AG04449 (cell line): ENCODE data around the gene RPS10.

Experiments used
- CTCF ChIA-PET: fragments of 350-600 bp; formaldehyde crosslinking; extraction: SDS; loops from one replicate; lab custom pipeline; 2021; ENCODE audit warnings: antibody characterized with exemption; lab: Yijun Ruan, JAX
- POLR2A ChIA-PET: fragments of 400-600, 350-600 bp; formaldehyde crosslinking; extraction: SDS; loops from one replicate; lab custom pipeline; 2020; ENCODE audit warnings: antibody characterized with exemption, inconsistent platforms; lab: Yijun Ruan, JAX
- DNase-seq: peaks from one replicate; pipeline ENCODE4 v3.0.0-alpha.2; 2010; ENCODE audit warnings: low read depth, low spot score
- H3K4me3 ChIP-seq: 2 replicates; pipeline ENCODE4 v1.5.1; 2011; ENCODE audit warnings: low read depth, mild to moderate bottlenecking, control low read depth, low read length
- TF ChIP-seq, protein P1 (sequence below): IDR thresholded peaks from one replicate; pipeline ENCODE4 v1.5.1; 2011; ENCODE audit warnings: mild to moderate bottlenecking, moderate library complexity, low read length, control low read depth, inconsistent platforms; ENCODE audit not compliant: insufficient read depth; ENCODE audit errors: missing control alignments

RPS10 gene

DNA sequence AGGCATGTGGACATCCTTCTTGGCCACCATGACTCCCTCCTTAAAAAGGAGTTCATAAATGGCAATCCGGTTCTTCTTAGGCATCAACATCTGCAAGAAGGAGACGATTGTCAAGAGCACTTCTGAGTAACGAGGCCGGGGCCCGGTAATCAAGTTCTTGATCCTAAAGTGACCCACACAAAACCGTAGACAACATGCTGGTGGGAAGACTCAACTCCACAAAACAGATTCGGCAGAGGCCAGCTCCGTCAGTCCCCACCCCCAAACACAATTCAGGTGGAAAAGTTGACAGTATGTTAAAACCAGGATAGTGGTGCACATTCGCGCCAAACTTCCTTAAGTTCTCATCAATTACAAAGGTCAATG, 754 bp downstream of the RPS10 start:
- TF ChIP-seq, protein P1, sequence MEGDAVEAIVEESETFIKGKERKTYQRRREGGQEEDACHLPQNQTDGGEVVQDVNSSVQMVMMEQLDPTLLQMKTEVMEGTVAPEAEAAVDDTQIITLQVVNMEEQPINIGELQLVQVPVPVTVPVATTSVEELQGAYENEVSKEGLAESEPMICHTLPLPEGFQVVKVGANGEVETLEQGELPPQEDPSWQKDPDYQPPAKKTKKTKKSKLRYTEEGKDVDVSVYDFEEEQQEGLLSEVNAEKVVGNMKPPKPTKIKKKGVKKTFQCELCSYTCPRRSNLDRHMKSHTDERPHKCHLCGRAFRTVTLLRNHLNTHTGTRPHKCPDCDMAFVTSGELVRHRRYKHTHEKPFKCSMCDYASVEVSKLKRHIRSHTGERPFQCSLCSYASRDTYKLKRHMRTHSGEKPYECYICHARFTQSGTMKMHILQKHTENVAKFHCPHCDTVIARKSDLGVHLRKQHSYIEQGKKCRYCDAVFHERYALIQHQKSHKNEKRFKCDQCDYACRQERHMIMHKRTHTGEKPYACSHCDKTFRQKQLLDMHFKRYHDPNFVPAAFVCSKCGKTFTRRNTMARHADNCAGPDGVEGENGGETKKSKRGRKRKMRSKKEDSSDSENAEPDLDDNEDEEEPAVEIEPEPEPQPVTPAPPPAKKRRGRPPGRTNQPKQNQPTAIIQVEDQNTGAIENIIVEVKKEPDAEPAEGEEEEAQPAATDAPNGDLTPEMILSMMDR: no peak
- DNase-seq: no peak
- POLR2A ChIA-PET: interaction anchor here (0.7 to 3.5 kb wide), 6 partner anchors 33 to 201 kb away, joined by 3 to 19 read pairs (median 4); partner anchors contain the start of genes HMGA1, NUDT3 and SMIM29
- CTCF ChIA-PET: interaction anchor here (0.8 to 2.3 kb wide), 3 partner anchors 10 to 184 kb away, joined by 4 to 19 read pairs (median 5); no protein-coding TSS in a partner anchor
- peak overlapping the region; percentile 93 for H3K4me3 ChIP-seq

DNA sequence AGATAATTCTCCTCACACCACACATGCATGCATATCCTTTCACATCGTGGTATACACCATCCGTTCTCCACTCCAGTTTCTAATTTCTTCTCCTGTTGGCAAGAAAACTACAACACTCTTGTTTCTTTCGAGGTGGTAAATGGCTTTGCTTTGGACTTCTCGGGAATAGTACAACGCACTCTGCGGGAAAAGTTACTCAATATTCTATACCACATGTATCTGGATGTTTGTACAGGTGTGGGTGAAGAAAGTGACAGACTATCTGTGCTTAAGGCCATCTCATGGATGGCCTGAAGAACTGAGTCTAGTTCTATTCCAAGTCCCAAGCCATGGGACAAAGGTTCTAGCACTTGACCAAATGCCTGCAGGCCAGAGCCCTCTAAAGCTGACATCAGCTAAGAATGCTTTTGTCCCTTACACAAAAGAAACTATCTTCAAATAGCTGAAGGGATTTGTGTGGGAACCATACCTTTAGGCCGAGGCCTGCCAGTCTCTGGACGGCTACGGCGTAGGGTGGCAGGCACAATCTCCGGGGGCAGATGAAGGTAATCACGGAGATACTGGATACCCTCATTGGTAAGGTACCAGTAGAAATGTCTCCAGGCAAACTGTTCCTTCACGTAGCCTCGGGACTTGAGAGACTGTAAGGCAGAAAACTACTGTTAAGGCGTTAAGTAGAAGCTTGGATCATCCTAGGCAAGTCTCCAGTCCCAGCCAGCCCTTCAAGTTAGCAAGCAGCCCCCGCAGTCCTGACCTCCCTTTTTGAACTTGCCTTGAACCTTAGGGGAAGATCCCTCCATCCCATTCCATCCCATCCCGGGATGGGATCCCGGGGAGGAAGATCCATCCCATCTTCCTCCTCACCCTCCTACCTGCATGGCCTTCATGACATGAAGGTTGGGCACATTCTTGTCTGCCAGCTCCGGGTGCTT, 1.4 kb downstream of the RPS10 start:
- TF ChIP-seq, protein P1: no peak
- CTCF ChIA-PET: interaction anchor here (0.8 to 2.3 kb wide), 5 partner anchors 9 to 228 kb away, joined by 3 to 19 read pairs (median 5); partner anchors contain the start of gene NUDT3
- H3K4me3 ChIP-seq: peak overlapping the region; percentile 93
- POLR2A ChIA-PET: interaction anchor here (0.6 to 3.5 kb wide), 6 partner anchors 51 to 201 kb away, joined by 3 to 19 read pairs (median 4); partner anchors contain the start of genes HMGA1 and SMIM29
- DNase-seq: no peak

DNA sequence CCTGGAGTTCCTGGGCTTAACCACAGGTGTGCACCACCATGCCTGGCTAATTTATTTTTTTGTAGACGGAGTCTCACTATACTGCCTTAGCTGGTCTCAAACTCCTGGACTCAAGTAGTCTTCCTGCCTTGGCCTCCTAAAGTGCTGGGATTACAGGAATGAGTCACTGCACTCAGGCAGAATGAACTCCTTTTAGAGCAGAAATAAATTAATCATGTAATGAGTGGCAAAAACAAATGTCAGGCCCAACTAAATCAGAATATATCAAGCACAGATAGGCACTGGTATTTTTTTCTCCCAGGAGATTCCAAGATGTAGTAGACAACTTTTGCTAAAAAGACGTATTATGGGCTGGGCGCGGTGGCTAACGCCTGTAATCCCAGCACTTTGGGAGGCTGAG, 2.6 kb downstream of the RPS10 start:
- POLR2A ChIA-PET: interaction anchor here (3.5 kb wide), 1 partner anchor 174 kb away, joined by 19 read pairs; the partner anchor contains the start of gene SMIM29
- no peak for DNase-seq
- H3K4me3 ChIP-seq: no peak overlapping the region; the same call in 1 of the 2 replicates
- CTCF ChIA-PET: interaction anchor here (0.7 to 1.7 kb wide), 6 partner anchors 8 to 227 kb away, joined by 3 to 6 read pairs (median 4); partner anchors contain the start of gene NUDT3
- TF ChIP-seq, protein P1: no peak

DNA sequence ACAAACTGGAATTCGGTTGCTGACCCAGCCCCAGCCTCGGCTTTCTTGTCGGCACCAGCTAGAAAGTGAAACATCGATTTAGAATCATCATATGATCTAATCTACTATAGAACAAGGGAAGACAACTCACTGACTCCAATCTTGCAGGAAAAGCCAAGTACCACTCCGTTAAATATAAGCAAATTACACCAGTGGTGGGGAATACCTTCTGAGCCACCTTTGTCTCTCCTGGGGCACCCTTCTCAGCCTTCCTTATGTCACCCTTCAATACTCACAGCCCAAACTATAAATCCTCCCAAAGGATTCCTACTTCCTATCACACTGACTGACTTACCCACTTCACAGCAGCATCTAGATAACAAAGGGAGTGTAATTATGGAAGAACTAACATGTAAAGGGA, 7.5 kb downstream of the RPS10 start:
- H3K4me3 ChIP-seq: no peak overlapping the region
- DNase-seq: no peak
- TF ChIP-seq, protein P1: no peak
- POLR2A ChIA-PET: interaction anchor here (2.5 kb wide), 1 partner anchor 8 kb away, joined by 11 read pairs; the partner anchor contains the start of gene RPS10
- CTCF ChIA-PET: interaction anchor here (2.2 kb wide), 1 partner anchor 222 kb away, joined by 8 read pairs; no protein-coding TSS in a partner anchor

DNA sequence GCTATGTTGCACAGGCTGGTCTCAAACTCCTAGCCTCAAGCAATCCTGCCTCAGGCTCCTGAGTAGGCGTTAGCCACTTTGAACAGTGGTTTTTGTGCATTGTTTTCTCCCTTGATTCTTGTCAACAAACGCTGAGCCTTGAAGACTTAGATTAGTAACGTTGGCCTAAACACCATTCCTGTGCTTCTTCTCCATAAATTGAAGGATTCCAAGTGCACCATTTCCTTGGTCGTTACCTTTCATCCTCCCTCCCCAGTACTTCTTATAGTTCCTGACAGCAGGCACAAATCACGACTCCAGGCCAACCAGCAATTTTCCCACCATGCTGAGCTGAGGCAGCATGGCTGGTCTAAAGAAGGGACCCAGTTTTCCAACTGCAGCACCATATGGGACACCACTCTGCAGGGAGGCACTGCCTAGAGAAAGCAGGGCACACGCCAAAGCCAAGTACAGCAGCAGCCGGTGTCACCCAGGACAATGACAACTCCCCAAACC, 8.9 kb downstream of the RPS10 start:
- ChIA-PET POLR2A (interaction anchor here (0.6 to 2.5 kb wide), 2 partner anchors 9 to 168 kb away, joined by 3 to 11 read pairs; partner anchors contain the start of genes RPS10 and SMIM29), CTCF (interaction anchor here (0.9 to 3.7 kb wide), 3 partner anchors 167 to 221 kb away, joined by 3 to 34 read pairs (median 8); partner anchors contain the start of gene SMIM29)
- H3K4me3 ChIP-seq: no peak overlapping the region
- DNase-seq: no peak
- TF ChIP-seq, protein P1: no peak
